ENCODE data around the gene TAPBPL. TPM values are rescaled to one million over a fixed set of nuclear protein-coding genes. Genes with fewer than 3 reads are reported as not detected.
"Not testable (repeated sequence)": the region's sequence is repeated elsewhere in the genome, so short reads cannot be mapped to it uniquely, and the experiment has no call there.

Gene TAPBPL
- total RNA-seq, 2 experiments from 2014 or later = 23.7 to 26.6 TPM

- peak overlapping the region; percentile 93 for H3K27ac Mint-ChIP-seq
These were observed 12.7 kb downstream of the TAPBPL start for GRCh38 chr12:6464531-6464930.

DNA sequence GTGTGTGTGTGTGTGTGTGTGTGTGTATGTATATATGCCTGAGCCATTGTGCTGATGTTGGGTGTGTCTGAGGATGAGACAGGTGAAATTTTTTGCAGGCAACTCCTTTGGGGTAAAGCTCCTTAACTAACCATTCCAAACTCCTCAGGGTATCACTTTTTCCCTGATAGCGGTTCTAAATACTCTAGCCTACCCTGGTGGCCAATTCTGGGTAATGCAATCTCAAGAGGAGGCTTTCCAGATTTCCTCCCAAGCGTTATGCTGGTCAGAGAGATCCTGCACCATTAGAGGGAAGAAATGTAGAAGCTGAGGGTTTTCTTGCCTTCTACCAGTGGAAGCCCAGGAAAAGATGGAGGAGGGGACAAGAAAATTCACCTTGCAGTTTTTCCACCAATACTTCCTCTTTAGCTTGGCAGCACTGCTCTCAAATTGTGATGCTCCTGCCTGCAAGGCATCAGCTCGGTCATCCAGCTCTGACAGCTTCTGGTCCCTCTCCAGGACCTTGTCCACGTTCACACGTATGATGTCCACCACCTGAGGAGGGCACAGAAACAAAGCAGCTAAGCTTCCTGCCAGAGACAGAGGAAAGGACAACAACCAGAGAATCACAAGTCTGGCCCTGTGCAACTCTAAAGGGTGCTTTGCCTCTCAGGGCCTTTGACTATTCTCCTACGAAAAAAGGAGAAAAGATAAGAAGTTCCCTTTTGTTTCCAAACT is 13.8 kb downstream of the TAPBPL start:
- peak; percentile 28 for DNase-seq
- H3K36me3 Mint-ChIP-seq = peaks cover 95% of the 10 kb centered on the region
- H3K27me3 Mint-ChIP-seq = no peaks in the 10 kb centered on the region
- peak overlapping the region; percentile 58 for H3K4me3 Mint-ChIP-seq
- peaks cover 5% of the 10 kb centered on the region for H3K9me3 Mint-ChIP-seq
- H3K27ac Mint-ChIP-seq = peak overlapping the region; percentile 88
- H3K4me1 Mint-ChIP-seq = peaks cover 83% of the 10 kb centered on the region

More at GRCh38 chr12:6464531-6464930, 12.7 kb downstream of the TAPBPL start:
- no peaks in the 10 kb centered on the region for H3K27me3 Mint-ChIP-seq
- H3K4me3 Mint-ChIP-seq = peak overlapping the region; percentile 84
- peaks cover 87% of the 10 kb centered on the region for H3K4me1 Mint-ChIP-seq
- peaks cover 5% of the 10 kb centered on the region for H3K9me3 Mint-ChIP-seq
- no peak for DNase-seq
- peaks cover 95% of the 10 kb centered on the region for H3K36me3 Mint-ChIP-seq

DNA sequence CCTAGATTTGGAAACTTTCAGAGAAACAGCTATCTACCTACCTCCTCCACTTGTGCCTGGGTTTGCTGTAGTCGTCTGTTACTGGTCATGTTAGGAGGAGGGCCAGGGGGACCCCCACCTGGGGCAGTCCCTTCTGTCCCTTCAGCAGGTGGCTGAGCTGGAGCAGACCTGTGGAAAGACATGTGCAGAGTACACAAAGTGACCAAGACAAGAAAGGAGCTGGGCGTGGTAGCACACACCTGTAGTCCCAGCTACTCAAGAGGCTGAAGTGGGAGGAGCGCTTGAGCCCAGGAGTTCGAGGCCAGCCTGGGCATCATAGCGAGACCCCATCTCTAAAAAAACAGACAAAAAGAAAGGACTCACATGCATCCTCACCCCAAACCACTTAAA is 14.3 kb downstream of the TAPBPL start:
- no peak for DNase-seq
- Mint-ChIP-seq H3K27ac (peak overlapping the region; percentile 88), H3K4me3 (peak overlapping the region; percentile 93), H3K9me3 (peaks cover 5% of the 10 kb centered on the region), H3K4me1 (peaks cover 81% of the 10 kb centered on the region), H3K27me3 (no peaks in the 10 kb centered on the region), H3K36me3 (peaks cover 89% of the 10 kb centered on the region)

DNA sequence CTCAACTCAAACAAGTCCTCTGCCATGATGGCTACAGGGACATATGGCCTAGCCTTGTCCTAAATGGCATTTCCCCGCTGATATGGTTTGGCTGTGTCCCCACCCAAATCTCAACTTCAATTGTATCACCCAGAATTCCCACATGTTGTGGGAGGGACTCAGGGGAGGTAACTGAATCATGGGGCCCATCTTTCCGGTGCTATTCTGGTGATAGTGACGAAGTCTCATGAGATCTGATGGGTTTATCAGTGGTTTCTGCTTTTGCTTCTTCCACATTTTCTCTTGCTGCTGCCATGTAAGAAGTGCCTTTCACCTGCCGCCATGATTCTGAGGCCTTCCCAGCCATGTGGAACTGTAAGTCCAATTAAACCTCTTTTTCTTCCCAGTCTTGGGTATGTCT is 14.9 kb downstream of the TAPBPL start:
- not testable (repeated sequence) for H3K9me3 Mint-ChIP-seq, DNase-seq, H3K27me3 Mint-ChIP-seq
- H3K36me3 Mint-ChIP-seq = peaks cover 83% of the 10 kb centered on the region
- peaks cover 78% of the 10 kb centered on the region for H3K4me1 Mint-ChIP-seq
- H3K27ac Mint-ChIP-seq = peak overlapping the region; percentile 88
- peak overlapping the region; percentile 93 for H3K4me3 Mint-ChIP-seq

DNA sequence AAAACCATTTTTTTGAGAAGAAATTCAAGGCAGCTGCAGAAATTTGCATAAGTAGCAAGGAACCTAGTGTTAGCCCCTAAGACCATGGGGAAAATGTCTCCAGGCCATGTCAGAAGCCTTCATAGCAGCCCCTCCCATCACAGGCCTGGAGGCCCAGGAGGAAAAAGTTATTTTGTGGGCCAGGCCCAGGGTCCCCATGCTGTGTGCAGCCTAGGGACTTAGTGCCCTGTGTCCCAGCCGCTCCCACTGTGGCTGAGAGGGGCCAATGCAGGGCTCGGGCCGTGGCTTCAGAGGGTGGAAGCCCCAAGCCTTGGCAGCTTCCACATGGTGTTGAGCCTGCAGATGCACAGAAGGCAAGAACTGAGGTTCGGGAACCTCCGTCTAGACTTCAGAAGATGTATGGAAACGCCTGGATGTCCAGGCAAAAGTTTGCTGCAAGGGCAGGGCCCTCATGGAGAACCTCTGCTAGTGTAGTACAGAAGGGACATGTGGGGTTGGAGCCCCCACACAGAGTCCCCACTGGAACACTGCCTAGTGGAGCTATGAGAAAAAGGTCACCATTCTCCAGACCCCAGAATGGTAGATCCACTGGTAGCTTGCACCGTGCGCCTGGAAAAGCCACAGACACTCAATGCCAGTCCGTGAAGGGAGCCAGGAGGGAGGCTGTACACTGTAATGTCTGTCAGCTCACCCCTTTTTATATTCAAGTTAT is 15.9 kb downstream of the TAPBPL start:
- H3K27ac Mint-ChIP-seq = peak overlapping the region; percentile 88
- DNase-seq, H3K9me3 Mint-ChIP-seq, H3K27me3 Mint-ChIP-seq: not testable (repeated sequence)
- H3K4me3 Mint-ChIP-seq = peak overlapping the region; percentile 93
- H3K4me1 Mint-ChIP-seq = peaks cover 73% of the 10 kb centered on the region
- H3K36me3 Mint-ChIP-seq = peaks cover 74% of the 10 kb centered on the region

GRCh38 chr12:6468283-6468575 is 16.4 kb downstream of the TAPBPL start:
- peaks cover 69% of the 10 kb centered on the region for H3K36me3 Mint-ChIP-seq
- H3K27me3 Mint-ChIP-seq = no peaks in the 10 kb centered on the region
- DNase-seq = no peak
- peak overlapping the region; percentile 93 for H3K4me3 Mint-ChIP-seq
- peak overlapping the region; percentile 88 for H3K27ac Mint-ChIP-seq
- H3K4me1 Mint-ChIP-seq = peaks cover 68% of the 10 kb centered on the region
- peaks cover 5% of the 10 kb centered on the region for H3K9me3 Mint-ChIP-seq

- Mint-ChIP-seq H3K9me3 (peaks cover 5% of the 10 kb centered on the region), H3K36me3 (peaks cover 61% of the 10 kb centered on the region), H3K4me3 (peak overlapping the region; percentile 93), H3K4me1 (peaks cover 60% of the 10 kb centered on the region), H3K27me3 (no peaks in the 10 kb centered on the region), H3K27ac (peak overlapping the region; percentile 88)
- DNase-seq = no peak
These were observed 17.2 kb downstream of the TAPBPL start for GRCh38 chr12:6469092-6469491.

DNA sequence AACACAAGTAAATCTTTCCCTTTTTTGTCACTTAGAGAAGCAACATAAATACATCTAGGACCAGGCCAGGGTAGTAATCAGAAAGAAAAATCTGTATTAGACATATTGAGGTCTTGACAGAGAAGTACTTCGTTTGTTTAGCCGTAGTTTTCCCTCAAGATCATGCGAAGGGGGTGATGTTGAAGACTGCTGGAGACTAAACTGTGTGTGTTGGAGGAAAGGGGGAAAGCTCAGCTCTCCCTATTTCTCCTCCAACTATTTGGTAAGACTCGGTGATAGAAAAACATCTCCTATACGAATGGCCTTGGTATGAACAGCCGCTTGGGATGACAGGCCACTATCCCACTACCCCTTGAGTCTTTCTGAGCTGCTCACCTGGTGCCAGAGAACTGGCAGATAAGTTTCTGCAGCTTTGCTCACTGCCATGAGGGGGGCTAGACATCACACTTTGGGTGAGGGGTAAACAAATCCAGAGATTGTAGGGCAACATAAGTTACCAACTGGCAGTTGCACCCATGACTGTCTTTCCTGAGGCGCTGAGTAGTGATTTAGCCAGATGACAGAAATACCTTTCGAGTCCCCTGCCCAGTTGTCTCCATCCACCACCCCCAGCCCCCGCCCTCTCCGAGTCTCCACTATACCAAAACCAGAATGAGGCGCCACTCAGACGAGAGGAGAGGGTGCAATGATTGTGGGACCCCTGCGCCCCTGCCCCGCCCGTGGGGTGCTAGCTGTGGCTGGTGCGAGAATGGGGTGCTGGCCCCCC is 17.9 kb downstream of the TAPBPL start:
- Mint-ChIP-seq H3K36me3 (peaks cover 54% of the 10 kb centered on the region), H3K4me1 (peaks cover 53% of the 10 kb centered on the region), H3K9me3 (peaks cover 5% of the 10 kb centered on the region), H3K4me3 (peak overlapping the region; percentile 93), H3K27me3 (no peaks in the 10 kb centered on the region), H3K27ac (peak overlapping the region; percentile 88)
- no peak for DNase-seq

- peaks cover 48% of the 10 kb centered on the region for H3K4me1 Mint-ChIP-seq
- peak within 1 kb of the TSS; percentile 93 for H3K4me3 Mint-ChIP-seq
- H3K9me3 Mint-ChIP-seq = peaks cover 6% of the 10 kb centered on the region
- no peaks in the 10 kb centered on the region for H3K27me3 Mint-ChIP-seq
- peaks cover 49% of the 10 kb centered on the region for H3K36me3 Mint-ChIP-seq
- DNase-seq = peak; percentile 99
- peak within 1 kb of the TSS; percentile 88 for H3K27ac Mint-ChIP-seq
These were observed 18.7 kb downstream of the TAPBPL start, which contains the start of gene VAMP1 for GRCh38 chr12:6470375-6471163. Gene VAMP1 (minus strand): TSS chr12:6470677. CDS start chr12:6470531, 146 bp downstream.

DNA sequence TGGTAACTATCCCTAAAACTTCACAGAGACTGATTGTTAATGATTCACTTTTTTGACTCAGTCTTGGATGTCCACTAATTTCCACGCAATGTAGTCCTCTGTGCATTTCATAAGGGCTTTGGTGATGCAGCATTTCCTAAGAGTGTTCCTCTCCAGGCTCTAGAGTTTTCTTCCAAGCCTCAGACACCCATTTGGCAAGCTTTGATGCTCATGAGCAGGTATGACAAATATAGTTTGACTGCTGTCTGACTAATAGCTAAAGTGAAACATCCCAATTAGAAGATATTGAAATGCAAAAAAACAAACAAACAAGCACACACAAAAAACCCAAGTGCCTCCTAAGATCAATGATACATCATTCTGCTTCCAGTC is 20.1 kb downstream of the TAPBPL start:
- Mint-ChIP-seq H3K4me3 (no peak overlapping the region), H3K9me3 (peaks cover 5% of the 10 kb centered on the region), H3K4me1 (peaks cover 34% of the 10 kb centered on the region), H3K27ac (no peak overlapping the region), H3K36me3 (peaks cover 35% of the 10 kb centered on the region), H3K27me3 (no peaks in the 10 kb centered on the region)
- no peak for DNase-seq

DNA sequence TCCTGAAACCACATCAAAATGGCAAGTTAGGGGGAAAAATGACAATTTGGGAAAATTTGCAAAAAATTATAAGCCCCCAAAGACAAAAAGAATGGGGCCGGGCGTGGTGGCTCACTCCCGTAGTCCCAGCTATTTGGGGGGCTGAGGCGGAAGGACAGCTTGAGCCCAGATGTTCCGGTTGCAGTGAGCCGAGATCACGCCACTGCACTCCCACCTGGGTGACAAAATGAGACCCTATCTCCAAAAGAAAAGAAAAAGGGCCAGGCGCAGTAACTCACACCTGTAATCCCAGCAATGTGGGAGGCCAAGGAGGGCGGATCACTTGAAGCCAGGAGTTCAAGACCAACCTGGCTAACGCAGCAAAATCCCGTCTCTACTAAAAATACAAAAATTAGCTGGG is 20.6 kb downstream of the TAPBPL start:
- Mint-ChIP-seq H3K27me3 (no peaks in the 10 kb centered on the region), H3K4me1 (peaks cover 29% of the 10 kb centered on the region), H3K4me3 (no peak overlapping the region), H3K36me3 (peaks cover 30% of the 10 kb centered on the region), H3K27ac (no peak overlapping the region), H3K9me3 (peaks cover 1% of the 10 kb centered on the region)
- no peak for DNase-seq

GRCh38 chr12:6475233-6475975 is 23.6 kb downstream of the TAPBPL start:
- not testable (repeated sequence) for H3K27me3 Mint-ChIP-seq, DNase-seq, H3K36me3 Mint-ChIP-seq, H3K27ac Mint-ChIP-seq, H3K9me3 Mint-ChIP-seq, H3K4me3 Mint-ChIP-seq
- peaks cover 12% of the 10 kb centered on the region for H3K4me1 Mint-ChIP-seq

- Mint-ChIP-seq H3K4me3 (no peak overlapping the region), H3K4me1 (peaks cover 5% of the 10 kb centered on the region), H3K9me3 (peaks cover 1% of the 10 kb centered on the region), H3K27ac (no peak overlapping the region), H3K27me3 (no peaks in the 10 kb centered on the region), H3K36me3 (no peaks in the 10 kb centered on the region)
- DNase-seq = no peak
These were observed 24.6 kb downstream of the TAPBPL start for GRCh38 chr12:6476489-6476888.
